GM21390 (cell line): Measurements from ENCODE around the gene EBPL.
A peak's percentile ranks its signal among the peaks of the same experiment; 100 is the strongest.

Experiments used
- ATAC-seq: cut with Tn5 transposase; IDR thresholded peaks from one replicate; pipeline ENCODE4 v1.9.1; 2021; ENCODE audit not compliant: unreplicated experiment

EBPL gene

GRCh38 chr13:49676581-49677298 lies 14.5 kb downstream of the EBPL start:
- ATAC-seq: no peak

GRCh38 chr13:49670828-49671227 lies 20.5 kb downstream of the EBPL start:
- no peak for ATAC-seq

- ATAC-seq: no peak
Measured at GRCh38 chr13:49669735-49670309, 21.5 kb downstream of the EBPL start.

GRCh38 chr13:49667773-49668172 lies 23.5 kb downstream of the EBPL start:
- ATAC-seq: no peak

GRCh38 chr13:49664606-49665005 lies 26.7 kb downstream of the EBPL start:
- no peak for ATAC-seq

GRCh38 chr13:49657241-49657641 lies 34.0 kb downstream of the EBPL start:
- no peak for ATAC-seq

- ATAC-seq: no peak
Measured at GRCh38 chr13:49655906-49656305, 35.4 kb downstream of the EBPL start.

GRCh38 chr13:49654011-49654410 lies 37.3 kb downstream of the EBPL start:
- ATAC-seq: no peak

GRCh38 chr13:49653478-49653877 lies 37.8 kb downstream of the EBPL start:
- no peak for ATAC-seq

- peak; percentile 67 for ATAC-seq
Measured at GRCh38 chr13:49652355-49653305, 38.7 kb downstream of the EBPL start.

- no peak for ATAC-seq
Measured at GRCh38 chr13:49651570-49652354, 39.5 kb downstream of the EBPL start.

- no peak for ATAC-seq
Measured at GRCh38 chr13:49649963-49650312, 41.3 kb downstream of the EBPL start.

- ATAC-seq: no peak
Measured at GRCh38 chr13:49649244-49649962, 41.9 kb downstream of the EBPL start.

GRCh38 chr13:49646688-49647087 lies 44.6 kb downstream of the EBPL start:
- no peak for ATAC-seq

- ATAC-seq: no peak
Measured at GRCh38 chr13:49645451-49645850, 45.8 kb downstream of the EBPL start.

GRCh38 chr13:49643035-49643646 lies 48.1 kb downstream of the EBPL start:
- peak; percentile 69 for ATAC-seq

GRCh38 chr13:49641801-49642291 lies 49.4 kb downstream of the EBPL start:
- ATAC-seq: no peak

GRCh38 chr13:49638744-49639072 lies 52.6 kb downstream of the EBPL start:
- ATAC-seq: no peak

- ATAC-seq: no peak
Measured at GRCh38 chr13:49638030-49638743, 53.1 kb downstream of the EBPL start.
